WI38 (cell line): ENCODE measurements around the gene PPP1R16B.

Experiments used
- H3K4me3 ChIP-seq: 2 replicates; pipeline ENCODE4 v1.5.1; 2011; ENCODE audit warnings: low read depth, mild to moderate bottlenecking, control low read depth, low read length
- TF ChIP-seq, protein P1 (sequence below): IDR thresholded peaks from 2 replicates; pipeline ENCODE4 v1.5.1; 2012; ENCODE audit warnings: low read depth, mild to moderate bottlenecking, control low read depth, low read length

PPP1R16B gene

GRCh38 chr20:38926142-38926933 lies 120.8 kb downstream of the PPP1R16B start, which contains the start of gene FAM83D:
Gene FAM83D (plus strand): TSS chr20:38926417. CDS start chr20:38926443, 26 bp downstream.
- TF ChIP-seq, protein P1, sequence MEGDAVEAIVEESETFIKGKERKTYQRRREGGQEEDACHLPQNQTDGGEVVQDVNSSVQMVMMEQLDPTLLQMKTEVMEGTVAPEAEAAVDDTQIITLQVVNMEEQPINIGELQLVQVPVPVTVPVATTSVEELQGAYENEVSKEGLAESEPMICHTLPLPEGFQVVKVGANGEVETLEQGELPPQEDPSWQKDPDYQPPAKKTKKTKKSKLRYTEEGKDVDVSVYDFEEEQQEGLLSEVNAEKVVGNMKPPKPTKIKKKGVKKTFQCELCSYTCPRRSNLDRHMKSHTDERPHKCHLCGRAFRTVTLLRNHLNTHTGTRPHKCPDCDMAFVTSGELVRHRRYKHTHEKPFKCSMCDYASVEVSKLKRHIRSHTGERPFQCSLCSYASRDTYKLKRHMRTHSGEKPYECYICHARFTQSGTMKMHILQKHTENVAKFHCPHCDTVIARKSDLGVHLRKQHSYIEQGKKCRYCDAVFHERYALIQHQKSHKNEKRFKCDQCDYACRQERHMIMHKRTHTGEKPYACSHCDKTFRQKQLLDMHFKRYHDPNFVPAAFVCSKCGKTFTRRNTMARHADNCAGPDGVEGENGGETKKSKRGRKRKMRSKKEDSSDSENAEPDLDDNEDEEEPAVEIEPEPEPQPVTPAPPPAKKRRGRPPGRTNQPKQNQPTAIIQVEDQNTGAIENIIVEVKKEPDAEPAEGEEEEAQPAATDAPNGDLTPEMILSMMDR, result no peak
- peak within 1 kb of the TSS; percentile 88 for H3K4me3 ChIP-seq

DNA sequence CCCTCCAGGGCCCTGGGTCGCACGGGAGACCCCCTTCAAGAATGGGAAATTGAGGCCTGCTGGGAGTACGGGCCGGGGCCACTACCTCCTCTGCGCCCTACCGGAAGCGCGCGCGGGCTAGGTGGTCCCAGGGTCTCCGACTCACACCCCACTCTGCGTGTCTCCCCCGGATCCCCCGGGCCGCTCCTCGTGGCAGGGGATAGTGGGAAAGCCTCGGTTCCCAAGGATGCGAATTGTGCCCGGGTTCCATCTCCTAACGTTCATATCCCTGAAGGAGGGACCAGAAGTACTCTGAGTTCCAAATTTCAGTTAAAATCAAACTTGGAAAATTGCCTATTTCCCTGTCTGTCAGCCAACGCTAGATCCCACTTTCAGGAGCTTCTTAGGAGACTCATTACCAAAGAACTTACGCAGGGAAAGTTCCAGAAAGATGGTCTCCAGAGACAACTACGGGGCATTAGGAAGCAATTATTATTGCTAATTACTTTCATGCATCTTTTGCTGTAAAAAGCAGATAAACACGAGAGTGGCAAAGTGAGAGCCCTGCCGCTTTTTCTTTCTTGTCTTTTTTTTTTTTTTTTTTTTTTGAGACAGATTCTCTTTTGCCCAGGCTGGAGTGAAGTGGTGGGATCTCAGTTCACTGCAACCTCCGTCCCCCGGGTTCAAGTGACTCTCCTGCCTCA lies 121.6 kb downstream of the PPP1R16B start:
- TF ChIP-seq, protein P1, result no peak
- peak overlapping the region; percentile 88 for H3K4me3 ChIP-seq

DNA sequence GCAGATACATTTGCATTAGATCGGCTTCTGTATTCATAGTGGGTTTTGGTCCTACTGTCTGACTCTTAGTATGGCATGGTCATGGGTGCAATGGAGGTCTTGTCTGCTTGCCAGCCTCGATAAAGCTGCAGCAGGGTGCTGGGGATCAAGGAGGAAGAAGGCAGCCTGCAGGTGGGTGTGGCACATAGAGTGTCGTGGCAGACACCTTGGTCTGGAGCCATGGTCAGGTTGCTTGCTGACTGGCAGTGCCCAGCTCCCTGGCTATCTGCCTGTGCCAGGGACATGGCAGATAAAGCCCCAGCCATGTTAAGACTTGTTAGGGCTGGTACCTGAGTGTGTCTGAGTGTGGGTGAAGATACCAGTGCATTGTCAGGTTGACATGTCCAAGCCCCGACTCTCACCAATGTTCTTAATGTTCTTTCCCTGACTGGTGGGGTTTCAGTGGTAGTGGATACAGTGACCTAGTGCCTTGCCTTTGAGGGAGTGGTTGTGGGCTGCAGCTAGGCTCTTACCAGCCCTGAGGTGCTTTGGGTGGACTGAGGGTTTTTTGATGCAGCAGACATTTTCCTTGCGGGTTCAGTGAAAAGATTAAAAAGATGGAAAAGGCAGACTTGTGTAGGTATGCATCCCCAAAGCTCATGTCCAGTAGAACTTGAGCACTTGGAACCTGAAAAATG lies 122.5 kb downstream of the PPP1R16B start:
- TF ChIP-seq, protein P1, result no peak
- H3K4me3 ChIP-seq, result peak overlapping the region; percentile 88

DNA sequence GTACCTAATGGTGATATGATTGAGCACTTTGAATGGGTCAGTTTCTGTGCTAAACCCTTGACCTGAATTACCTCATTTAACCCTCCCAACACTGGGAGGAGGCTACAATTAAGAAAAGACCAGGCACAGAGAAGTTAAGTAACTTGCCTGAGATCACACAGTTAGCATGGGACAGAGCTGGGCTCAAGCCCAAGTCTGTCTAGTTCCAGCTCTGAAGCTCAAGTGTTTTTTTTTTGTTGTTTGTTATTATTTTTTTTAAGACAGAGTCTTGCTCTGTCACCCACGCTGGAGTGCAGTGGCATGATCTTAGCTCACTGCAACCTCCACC lies 124.7 kb downstream of the PPP1R16B start:
- no peak overlapping the region for H3K4me3 ChIP-seq
- TF ChIP-seq, protein P1, result no peak

GRCh38 chr20:38931984-38932383 lies 126.5 kb downstream of the PPP1R16B start:
- H3K4me3 ChIP-seq, result no peak overlapping the region
- TF ChIP-seq, protein P1, result no peak

- TF ChIP-seq, protein P1, result no peak
- H3K4me3 ChIP-seq, result no peak overlapping the region
Observed at GRCh38 chr20:38932457-38933120, 127.1 kb downstream of the PPP1R16B start.
